Osteocyte (in vitro differentiated cells): Measurements from ENCODE around the gene FAM114A2. TPM values are rescaled to one million over a fixed set of nuclear protein-coding genes. Genes with fewer than 3 reads are reported as not detected.

Experiments
- DNase-seq: peaks from one replicate; pipeline ENCODE4 v3.0.0; 2021; ENCODE audit warnings: mixed read lengths; ENCODE audit not compliant: unreplicated experiment; ENCODE audit errors: extremely low spot score
- H3K27ac Mint-ChIP-seq: one replicate; pipeline ENCODE4 v1.8.0; 2021; ENCODE audit warnings: mild to moderate bottlenecking, mixed read lengths; ENCODE audit not compliant: unreplicated experiment
- H3K27me3 Mint-ChIP-seq: one replicate; pipeline ENCODE4 v1.8.0; 2021; ENCODE audit warnings: mixed read lengths; ENCODE audit not compliant: unreplicated experiment
- H3K36me3 Mint-ChIP-seq: one replicate; pipeline ENCODE4 v1.8.0; 2021; ENCODE audit warnings: mixed read lengths; ENCODE audit not compliant: unreplicated experiment
- H3K4me1 Mint-ChIP-seq: one replicate; pipeline ENCODE4 v1.8.0; 2021; ENCODE audit warnings: mixed read lengths; ENCODE audit not compliant: unreplicated experiment
- H3K4me3 Mint-ChIP-seq: one replicate; pipeline ENCODE4 v1.8.0; 2021; ENCODE audit warnings: mild to moderate bottlenecking, moderate library complexity, mixed read lengths; ENCODE audit not compliant: unreplicated experiment
- H3K9me3 Mint-ChIP-seq: one replicate; pipeline ENCODE4 v1.8.0; 2021; ENCODE audit warnings: mixed read lengths; ENCODE audit not compliant: unreplicated experiment
- total RNA-seq: library from RNA; stranded (reverse); gene quantifications from 2 replicates; pipeline ENCODE4 v1.2.1, GENCODE V29; 2021
- TF ChIP-seq, protein P1 (sequence below): fragments of 200-600 bp; sonication (generic); IDR thresholded peaks from 2 replicates; pipeline ENCODE4 v1.5.0; 2021; ENCODE audit warnings: antibody characterized with exemption, mild to moderate bottlenecking, moderate library complexity

The FAM114A2 gene
- total RNA-seq, 1 donor from 2014 or later: 31.0 TPM

DNA sequence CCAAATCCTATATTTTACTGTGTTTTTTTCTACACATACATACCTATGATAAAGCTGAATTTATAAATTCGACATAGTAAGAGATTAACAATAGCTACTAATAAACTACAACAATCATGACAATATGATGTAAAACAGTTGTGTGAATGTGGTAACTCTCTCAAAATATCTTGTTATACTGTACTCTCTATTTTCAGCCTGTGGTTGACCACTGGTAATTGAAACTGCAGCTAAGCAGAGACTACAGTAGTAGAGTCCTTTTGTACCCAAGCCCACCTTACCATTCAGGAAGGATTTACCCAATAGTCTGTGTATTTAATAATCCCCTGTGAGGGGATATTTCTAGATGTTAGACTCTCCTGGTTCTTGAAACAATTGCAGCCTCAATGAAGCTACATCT is 86.7 kb downstream of the FAM114A2 start:
- Mint-ChIP-seq H3K27ac (no peak overlapping the region), H3K27me3 (no peaks in the 10 kb centered on the region), H3K4me1 (peaks cover 15% of the 10 kb centered on the region)

GRCh38 chr5:153941265-153941664 is 97.4 kb downstream of the FAM114A2 start:
- no peak overlapping the region for H3K27ac Mint-ChIP-seq

More for the DNA sequence above, 86.7 kb downstream of the FAM114A2 start:
- peaks cover 4% of the 10 kb centered on the region for H3K9me3 Mint-ChIP-seq
- TF ChIP-seq, protein P1, sequence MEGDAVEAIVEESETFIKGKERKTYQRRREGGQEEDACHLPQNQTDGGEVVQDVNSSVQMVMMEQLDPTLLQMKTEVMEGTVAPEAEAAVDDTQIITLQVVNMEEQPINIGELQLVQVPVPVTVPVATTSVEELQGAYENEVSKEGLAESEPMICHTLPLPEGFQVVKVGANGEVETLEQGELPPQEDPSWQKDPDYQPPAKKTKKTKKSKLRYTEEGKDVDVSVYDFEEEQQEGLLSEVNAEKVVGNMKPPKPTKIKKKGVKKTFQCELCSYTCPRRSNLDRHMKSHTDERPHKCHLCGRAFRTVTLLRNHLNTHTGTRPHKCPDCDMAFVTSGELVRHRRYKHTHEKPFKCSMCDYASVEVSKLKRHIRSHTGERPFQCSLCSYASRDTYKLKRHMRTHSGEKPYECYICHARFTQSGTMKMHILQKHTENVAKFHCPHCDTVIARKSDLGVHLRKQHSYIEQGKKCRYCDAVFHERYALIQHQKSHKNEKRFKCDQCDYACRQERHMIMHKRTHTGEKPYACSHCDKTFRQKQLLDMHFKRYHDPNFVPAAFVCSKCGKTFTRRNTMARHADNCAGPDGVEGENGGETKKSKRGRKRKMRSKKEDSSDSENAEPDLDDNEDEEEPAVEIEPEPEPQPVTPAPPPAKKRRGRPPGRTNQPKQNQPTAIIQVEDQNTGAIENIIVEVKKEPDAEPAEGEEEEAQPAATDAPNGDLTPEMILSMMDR: no peak
- no peak overlapping the region for H3K4me3 Mint-ChIP-seq
- no peaks in the 10 kb centered on the region for H3K36me3 Mint-ChIP-seq
- DNase-seq: no peak

More at GRCh38 chr5:153941265-153941664, 97.4 kb downstream of the FAM114A2 start:
- Mint-ChIP-seq H3K4me1 (peaks cover 37% of the 10 kb centered on the region), H3K4me3 (no peak overlapping the region), H3K36me3 (peaks cover 31% of the 10 kb centered on the region), H3K27me3 (no peaks in the 10 kb centered on the region), H3K9me3 (peaks cover 20% of the 10 kb centered on the region)
- no peak for DNase-seq
- TF ChIP-seq, protein P1: no peak

Other genes starting within 250 kb of the FAM114A2 start
- 41.7 and 44.2 TPM in 2 replicates for gene MFAP3, start 57 bp upstream of the FAM114A2 start, total RNA-seq
- 174 and 178 TPM in 2 replicates for gene GALNT10, start 151.8 kb upstream of the FAM114A2 start, total RNA-seq